IMR-90 (cell line): ENCODE data around the gene CAVIN1. TPM values are rescaled to one million over a fixed set of nuclear protein-coding genes. Genes with fewer than 3 reads are reported as not detected.
"Not testable (repeated sequence)": the region's sequence is repeated elsewhere in the genome, so short reads cannot be mapped to it uniquely, and the experiment has no call there.

ENCODE experiments used
- ATAC-seq: fragments of 200-7000 bp; cut with Tn5 transposase; 2 replicates; pipeline ENCODE4 v1.9.1; 2020; ENCODE audit warnings: low read depth, mild to moderate bottlenecking, moderate library complexity
- BruUV-seq: library from RNA; stranded (reverse); fragments of 400-500 nt; replicated peaks from 2 replicates; lab custom pipeline; 2021; lab: Mats Ljungman, UMichigan
- CTCF ChIA-PET: fragments of 300-600 bp; formaldehyde crosslinking; extraction: SDS; loops from one replicate; lab custom pipeline; 2021; ENCODE audit warnings: antibody characterized with exemption; lab: Yijun Ruan, JAX
- POLR2A ChIA-PET: fragments of 300-600 bp; sonication (Branson Sonifier 250); formaldehyde crosslinking; loops from one replicate; lab custom pipeline; 2022; ENCODE audit warnings: antibody characterized with exemption; ENCODE audit not compliant: unreplicated experiment; lab: Charles Lee
- DNase-seq: peaks from one replicate; pipeline ENCODE4 v3.0.0; 2013
- H2AFZ ChIP-seq: replicated peaks from 2 replicates; pipeline ENCODE3; 2013; ENCODE audit warnings: low read length, mild to moderate bottlenecking; ENCODE audit not compliant: poor library complexity
- H2AK5ac ChIP-seq: 2 replicates; pipeline ENCODE4 v1.6.1; 2013; ENCODE audit warnings: low read depth, low read length, inconsistent platforms
- H2AK9ac ChIP-seq: replicated peaks from 2 replicates; pipeline ENCODE3; 2013; ENCODE audit warnings: mild to moderate bottlenecking, low read depth, low read length, moderate library complexity; ENCODE audit not compliant: poor library complexity
- H2BK120ac ChIP-seq: 2 replicates; pipeline ENCODE4 v1.6.1; 2013; ENCODE audit warnings: low read depth, low read length, inconsistent platforms
- H2BK15ac ChIP-seq: 3 replicates; pipeline ENCODE4 v1.6.1; 2013; ENCODE audit warnings: low read depth, low read length, inconsistent platforms
- H2BK20ac ChIP-seq: 2 replicates; pipeline ENCODE4 v1.6.1; 2013; ENCODE audit warnings: low read depth, mild to moderate bottlenecking, inconsistent platforms, low read length, moderate library complexity
- H2BK5ac ChIP-seq: 2 replicates; pipeline ENCODE4 v1.6.1; 2013; ENCODE audit warnings: mild to moderate bottlenecking, low read depth, low read length, inconsistent platforms; ENCODE audit not compliant: poor library complexity, severe bottlenecking
- H3K14ac ChIP-seq: replicated peaks from 2 replicates; pipeline ENCODE4 v1.6.1; 2013; ENCODE audit warnings: low read depth, low read length, inconsistent platforms
- H3K18ac ChIP-seq: 2 replicates; pipeline ENCODE4 v1.6.1; 2013; ENCODE audit warnings: low read depth, low read length, control low read depth
- H3K23ac ChIP-seq: 2 replicates; pipeline ENCODE4 v1.6.1; 2013; ENCODE audit warnings: low read depth, low read length, inconsistent platforms
- H3K27ac ChIP-seq: 2 replicates; pipeline ENCODE4 v1.5.1; 2013; ENCODE audit warnings: mild to moderate bottlenecking, control low read depth, low read length; ENCODE audit not compliant: insufficient read depth
- H3K27me3 ChIP-seq: 2 replicates; pipeline ENCODE4 v1.6.1; 2013; ENCODE audit warnings: low read length; ENCODE audit not compliant: control insufficient read depth, insufficient read depth
- H3K36me3 ChIP-seq: 2 replicates; pipeline ENCODE4 v1.6.1; 2013; ENCODE audit warnings: low read length, mixed read lengths; ENCODE audit not compliant: control insufficient read depth, insufficient read depth
- H3K4ac ChIP-seq: 2 replicates; pipeline ENCODE4 v1.6.1; 2013; ENCODE audit warnings: low read depth, low read length, inconsistent platforms
- H3K4me1 ChIP-seq: 2 replicates; pipeline ENCODE4 v1.6.1; 2013; ENCODE audit warnings: low read length, mixed read lengths; ENCODE audit not compliant: control insufficient read depth, insufficient read depth
- H3K4me2 ChIP-seq: 2 replicates; pipeline ENCODE4 v1.6.1; 2013; ENCODE audit warnings: low read depth, mild to moderate bottlenecking, control low read depth, low read length, moderate library complexity
- H3K4me3 ChIP-seq: 2 replicates; pipeline ENCODE4 v1.5.1; 2013; ENCODE audit warnings: low read depth, mild to moderate bottlenecking, control low read depth, low read length, moderate library complexity; ENCODE audit not compliant: insufficient read depth
- H3K56ac ChIP-seq: 2 replicates; pipeline ENCODE4 v1.6.1; 2013; ENCODE audit warnings: low read length, inconsistent platforms; ENCODE audit not compliant: insufficient read depth; ENCODE audit errors: extremely low read depth
- H3K79me1 ChIP-seq, 2 experiments: 2 replicates each; pipeline ENCODE4 v1.6.1; 2013; ENCODE audit warnings: low read length in 2 of 2, inconsistent platforms in 1 of 2, low read depth in 1 of 2
- H3K9ac ChIP-seq: 2 replicates; pipeline ENCODE4 v1.6.1; 2013; ENCODE audit warnings: low read depth, low read length, control low read depth
- H3K9me1 ChIP-seq: 2 replicates; pipeline ENCODE4 v1.6.1; 2013; ENCODE audit warnings: low read length, inconsistent platforms; ENCODE audit not compliant: insufficient read depth
- H3K9me3 ChIP-seq: 2 replicates; pipeline ENCODE4 v1.6.1; 2013; ENCODE audit warnings: low read length; ENCODE audit not compliant: control insufficient read depth, insufficient read depth
- H4K20me1 ChIP-seq: 2 replicates; pipeline ENCODE4 v1.6.1; 2013; ENCODE audit warnings: low read length, inconsistent platforms; ENCODE audit not compliant: insufficient read depth
- H4K5ac ChIP-seq: 2 replicates; pipeline ENCODE4 v1.6.1; 2013; ENCODE audit warnings: mild to moderate bottlenecking, low read depth, low read length, control low read depth
- H4K8ac ChIP-seq, 2 experiments: 2 replicates each; pipeline ENCODE4 v1.6.1; 2013; ENCODE audit warnings: low read depth in 2 of 2, low read length in 2 of 2, control low read depth in 1 of 2, inconsistent platforms in 1 of 2
- H4K91ac ChIP-seq: 2 replicates; pipeline ENCODE4 v1.6.1; 2013; ENCODE audit warnings: low read depth, low read length, inconsistent platforms; ENCODE audit not compliant: insufficient read depth
- MAFK ChIP-seq: IDR thresholded peaks from 2 replicates; pipeline ENCODE4 v1.6.1; 2012; ENCODE audit warnings: low read depth, low read length, improper control_type of control experiment
- WGBS, 2 experiments: methylation state at CpG; one replicate each; pipeline versions ENCODE4 v1.1.5 to v1.1.7; 2013; ENCODE audit warnings: missing lambda C conversion rate in 2 of 2; ENCODE audit not compliant: insufficient read length in 1 of 2; ENCODE audit errors: extremely low coverage in 2 of 2; 5-methylcytosine and 5-hydroxymethylcytosine counted together
- dilution Hi-C: fragments of 300-500 bp; cut with HindIII; formaldehyde crosslinking; loops from one replicate; pipeline ENCODE4 v1.14.3; 2018; ENCODE audit warnings: low sequenced_read_pairs; ENCODE audit not compliant: unreplicated experiment
- in situ Hi-C: fragments of 300-500 bp; cut with MboI; formaldehyde crosslinking; loops from 3 replicates; pipeline ENCODE4 v1.14.3; 2019; ENCODE audit warnings: low sequenced_read_pairs, inconsistent platforms, mixed read lengths
- intact Hi-C: fragments of 100-400 bp; cut with micrococcal nuclease; formaldehyde crosslinking; loops from 2 replicates; pipeline ENCODE4 v1.10.0; 2022
- polyA plus RNA-seq, 3 experiments: library from polyadenylated mRNA; depleted of rRNA; stranded (reverse); fragments of >200 nt; gene quantifications; 2 replicates each; pipeline ENCODE4 v1.2.3, GENCODE V29; 2012; ENCODE audit warnings: low replicate concordance in 1 of 3
- total RNA-seq: library from RNA; depleted of rRNA; stranded (reverse); fragments of >200 nt; gene quantifications from 2 replicates; pipeline ENCODE4 v1.2.3, GENCODE V29; 2012

CAVIN1 gene
- total and polyA plus RNA-seq, 2 of the 4 experiments (the other 2 are of a cell fraction): 491 to 556 TPM

DNA sequence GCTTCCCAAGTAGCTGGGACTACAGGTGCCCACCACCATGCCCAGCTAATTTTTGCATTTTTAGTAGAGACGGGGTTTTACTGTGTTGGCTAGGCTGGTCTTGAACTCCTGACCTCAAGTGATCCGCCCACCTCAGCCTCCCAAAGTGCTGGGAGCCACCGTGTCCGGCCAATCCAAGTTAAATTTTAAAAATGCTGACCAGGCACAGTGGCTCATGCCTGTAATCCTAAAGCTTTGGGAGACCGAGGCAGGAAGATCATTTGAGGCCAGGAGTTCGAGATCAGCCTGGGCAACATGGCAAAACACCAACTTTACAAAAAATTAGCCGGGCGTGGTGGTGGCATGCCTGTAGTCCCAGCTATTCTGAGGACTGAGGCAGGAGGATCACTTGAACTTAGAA lies 31.6 kb downstream of the CAVIN1 start:
- POLR2A ChIA-PET, ATAC-seq, BruUV-seq, H3K9me3 ChIP-seq, in situ Hi-C loops, H3K18ac ChIP-seq, H3K4ac ChIP-seq, H3K4me1 ChIP-seq, H4K8ac ChIP-seq, H3K9ac ChIP-seq, H3K4me3 ChIP-seq, H2BK20ac ChIP-seq, H4K5ac ChIP-seq, H3K56ac ChIP-seq, H3K4me2 ChIP-seq, intact Hi-C loops, H2BK15ac ChIP-seq, H3K23ac ChIP-seq, H2BK5ac ChIP-seq, H2BK120ac ChIP-seq, H2AFZ ChIP-seq, H3K27ac ChIP-seq, H4K91ac ChIP-seq, dilution Hi-C loops, H3K9me1 ChIP-seq, H3K27me3 ChIP-seq, DNase-seq, H3K36me3 ChIP-seq, H3K14ac ChIP-seq, H2AK9ac ChIP-seq: not testable (repeated sequence)
- WGBS, 2 experiments: 95% methylated on average over 4 of the region's 8 CpGs; no CpG with 5 or more reads in 1 of the 2 experiments
- Histone ChIP-seq H3K79me1 (peaks cover 9 to 51% of the 10 kb centered on the region in 2 experiments; a peak in 3 of 4 replicates), H4K20me1 (peaks cover 18% of the 10 kb centered on the region), H2AK5ac (0 out of 2 replicates have a peak overlapping the region, but pooled peaks have one; percentile 31)
- peak; percentile 39; the same call in 1 of the 2 replicates for TF ChIP-seq MAFK
- CTCF ChIA-PET: interaction anchor here (0.6 kb wide), 1 partner anchor 15 kb away, joined by 3 read pairs; no protein-coding TSS in a partner anchor
